ENCODE data around the gene AKAP13. TPM values are rescaled to one million over a fixed set of nuclear protein-coding genes. Genes with fewer than 3 reads are reported as not detected.

AKAP13 gene
- polyA plus RNA-seq, 1 of the 3 experiments (the other 2 are of a cell fraction), result 8.4 TPM

DNA sequence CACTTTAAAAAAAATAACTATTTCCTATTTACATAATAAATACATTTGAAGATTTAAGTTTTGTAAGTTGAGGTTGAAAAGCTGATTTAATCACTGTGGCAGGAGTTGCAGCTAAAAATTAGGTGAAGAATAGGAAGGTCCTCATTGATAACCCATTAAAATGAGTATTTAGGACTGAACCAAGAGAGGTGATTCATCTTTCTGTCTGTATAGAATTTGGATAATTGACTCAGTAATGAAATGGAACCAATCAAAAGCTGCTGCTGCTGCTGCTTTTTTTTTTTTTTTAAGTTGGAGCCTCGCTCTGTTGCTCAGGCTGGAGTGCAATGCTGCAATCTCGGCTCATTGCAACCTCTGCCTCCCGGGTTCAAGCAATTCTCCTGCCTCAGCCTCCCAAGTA is 223.8 kb downstream of the AKAP13 start:
- POLR2A ChIA-PET, result no interaction called here

DNA sequence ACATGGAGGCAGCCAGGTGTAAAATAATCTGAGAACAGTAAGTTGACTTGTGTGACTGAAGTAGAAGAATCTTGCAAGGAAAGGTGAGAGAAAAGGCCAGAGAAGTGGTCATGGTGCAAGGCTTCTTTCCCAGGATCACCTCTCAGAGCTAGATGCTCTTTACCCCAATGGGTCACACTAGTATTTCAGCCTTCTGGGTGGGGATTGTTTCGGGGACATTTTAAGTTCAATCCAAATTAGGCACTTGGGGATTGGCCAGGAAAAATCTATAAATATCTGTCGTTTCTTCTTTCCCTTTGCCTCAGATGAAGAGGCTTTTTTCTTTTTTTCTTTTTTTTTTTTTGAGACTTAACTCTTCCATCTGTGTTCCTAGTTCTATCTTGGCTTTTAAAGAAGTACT is 226.3 kb downstream of the AKAP13 start:
- peaks cover 27% of the 10 kb centered on the region for H3F3A ChIP-seq (replicated peaks; ENCODE audit: insufficient read depth)
- H3K4me1 ChIP-seq (ENCODE audit: control insufficient read depth in 1 of 2, insufficient read depth in 2 of 2, low read depth in 1 of 2, low read length in 1 of 2), result peaks cover 0 to 16% of the 10 kb centered on the region in 2 experiments; a peak in 1 of 4 replicates
- peak overlapping the region; percentile 58 for H3K4me2 ChIP-seq
- TF ChIP-seq RCOR1 (IDR thresholded peaks at IDR 0.05; ENCODE audit: low read length) (no peak), CHD2 (IDR thresholded peaks at IDR 0.05; ENCODE audit: low read length, partially characterized antibody) (no peak), RFX5 (IDR thresholded peaks at IDR 0.05; ENCODE audit: low read length) (no peak), POLR2AphosphoS5 (IDR thresholded peaks at IDR 0.05; ENCODE audit: low read depth, low read length) (no peak), FOXM1 (IDR thresholded peaks at IDR 0.05; ENCODE audit: low read depth) (no peak), EP300 (IDR thresholded peaks at IDR 0.05; ENCODE audit: borderline replicate concordance in 1 of 2, low read depth in 1 of 2, low read length in 1 of 2) (no peak), NRF1 (IDR thresholded peaks at IDR 0.05; ENCODE audit: low read depth, low read length) (no peak), TAF1 (IDR thresholded peaks at IDR 0.05; ENCODE audit: borderline replicate concordance, low read depth, low read length) (no peak), RAD21 (IDR thresholded peaks at IDR 0.05; ENCODE audit: low read length) (no peak), YY1 (IDR thresholded peaks at IDR 0.05; ENCODE audit: low read depth) (no peak), MXI1 (IDR thresholded peaks at IDR 0.05; ENCODE audit: low read depth, low read length) (no peak), GATA2 (CRISPR knock-in tag; IDR thresholded peaks at IDR 0.05) (no peak), MEF2A (IDR thresholded peaks at IDR 0.05; ENCODE audit: borderline replicate concordance, low read depth) (no peak)
- TF ChIP-seq, protein P1, sequence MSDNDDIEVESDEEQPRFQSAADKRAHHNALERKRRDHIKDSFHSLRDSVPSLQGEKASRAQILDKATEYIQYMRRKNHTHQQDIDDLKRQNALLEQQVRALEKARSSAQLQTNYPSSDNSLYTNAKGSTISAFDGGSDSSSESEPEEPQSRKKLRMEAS (IDR thresholded peaks at IDR 0.05; ENCODE audit: low read depth), result no peak
- TF ChIP-seq, protein P2, sequence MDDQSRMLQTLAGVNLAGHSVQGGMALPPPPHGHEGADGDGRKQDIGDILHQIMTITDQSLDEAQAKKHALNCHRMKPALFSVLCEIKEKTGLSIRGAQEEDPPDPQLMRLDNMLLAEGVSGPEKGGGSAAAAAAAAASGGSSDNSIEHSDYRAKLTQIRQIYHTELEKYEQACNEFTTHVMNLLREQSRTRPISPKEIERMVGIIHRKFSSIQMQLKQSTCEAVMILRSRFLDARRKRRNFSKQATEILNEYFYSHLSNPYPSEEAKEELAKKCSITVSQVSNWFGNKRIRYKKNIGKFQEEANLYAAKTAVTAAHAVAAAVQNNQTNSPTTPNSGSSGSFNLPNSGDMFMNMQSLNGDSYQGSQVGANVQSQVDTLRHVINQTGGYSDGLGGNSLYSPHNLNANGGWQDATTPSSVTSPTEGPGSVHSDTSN (IDR thresholded peaks at IDR 0.05), result no peak
- TF ChIP-seq, protein P3, sequence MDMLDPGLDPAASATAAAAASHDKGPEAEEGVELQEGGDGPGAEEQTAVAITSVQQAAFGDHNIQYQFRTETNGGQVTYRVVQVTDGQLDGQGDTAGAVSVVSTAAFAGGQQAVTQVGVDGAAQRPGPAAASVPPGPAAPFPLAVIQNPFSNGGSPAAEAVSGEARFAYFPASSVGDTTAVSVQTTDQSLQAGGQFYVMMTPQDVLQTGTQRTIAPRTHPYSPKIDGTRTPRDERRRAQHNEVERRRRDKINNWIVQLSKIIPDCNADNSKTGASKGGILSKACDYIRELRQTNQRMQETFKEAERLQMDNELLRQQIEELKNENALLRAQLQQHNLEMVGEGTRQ (IDR thresholded peaks at IDR 0.05; ENCODE audit: borderline replicate concordance, low read depth, low read length), result no peak
- TF ChIP-seq, protein P4, sequence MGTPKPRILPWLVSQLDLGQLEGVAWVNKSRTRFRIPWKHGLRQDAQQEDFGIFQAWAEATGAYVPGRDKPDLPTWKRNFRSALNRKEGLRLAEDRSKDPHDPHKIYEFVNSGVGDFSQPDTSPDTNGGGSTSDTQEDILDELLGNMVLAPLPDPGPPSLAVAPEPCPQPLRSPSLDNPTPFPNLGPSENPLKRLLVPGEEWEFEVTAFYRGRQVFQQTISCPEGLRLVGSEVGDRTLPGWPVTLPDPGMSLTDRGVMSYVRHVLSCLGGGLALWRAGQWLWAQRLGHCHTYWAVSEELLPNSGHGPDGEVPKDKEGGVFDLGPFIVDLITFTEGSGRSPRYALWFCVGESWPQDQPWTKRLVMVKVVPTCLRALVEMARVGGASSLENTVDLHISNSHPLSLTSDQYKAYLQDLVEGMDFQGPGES (IDR thresholded peaks at IDR 0.05; ENCODE audit: low read depth, low read length), result no peak
- no peaks in the 10 kb centered on the region for H4K20me1 ChIP-seq (ENCODE audit: insufficient read depth)
- 70% methylated on average over 2 of the region's 2 CpGs for WGBS (ENCODE audit: low lambda C conversion rate)
- no peaks in the 10 kb centered on the region for H3K27me3 ChIP-seq (ENCODE audit: insufficient read depth)
- no peaks in the 10 kb centered on the region for H3K9me3 ChIP-seq
- no peak overlapping the region for H2AFZ ChIP-seq (ENCODE audit: low read depth)
- CTCF ChIA-PET, result no interaction called here
- no peaks in the 10 kb centered on the region for H3K9me2 ChIP-seq
- H3K4me3 ChIP-seq (ENCODE audit: low read depth in 2 of 2, low read length in 1 of 2), result no peak overlapping the region
- peak overlapping the region in 1 of 2 experiments; percentile 93; a peak in 2 of 4 replicates for H3K27ac ChIP-seq (ENCODE audit: low read depth in 2 of 2, low read length in 1 of 2)
- no peak for DNase-seq
- peaks cover 9 to 11% of the 10 kb centered on the region in 2 experiments for H3K36me3 ChIP-seq (replicated peaks in 1 of 2; ENCODE audit: control insufficient read depth in 1 of 2, insufficient read depth in 2 of 2, low read length in 1 of 2)
- H3K79me2 ChIP-seq (ENCODE audit: insufficient read depth), result peaks cover 7% of the 10 kb centered on the region; the same call in 1 of the 2 replicates
- peak overlapping the region; percentile 40; the same call in 1 of the 2 replicates for H3K9ac ChIP-seq
- POLR2A ChIA-PET, result interaction anchor here (0.7 kb wide), 1 partner anchor 24 kb away, joined by 5 read pairs; no protein-coding TSS in a partner anchor

More for the DNA sequence above, 223.8 kb downstream of the AKAP13 start:
- no peak overlapping the region for H3K9ac ChIP-seq
- no peak overlapping the region for H2AFZ ChIP-seq (ENCODE audit: low read depth)
- no peaks in the 10 kb centered on the region for H4K20me1 ChIP-seq (ENCODE audit: insufficient read depth)
- no peak overlapping the region for H3K4me2 ChIP-seq
- no peak overlapping the region for H3K27ac ChIP-seq (ENCODE audit: low read depth in 2 of 2, low read length in 1 of 2)
- no peaks in the 10 kb centered on the region for H3K9me3 ChIP-seq
- H3K4me3 ChIP-seq (ENCODE audit: low read depth in 2 of 2, low read length in 1 of 2), result no peak overlapping the region
- no peak for TF ChIP-seq GATA2 (CRISPR knock-in tag; IDR thresholded peaks at IDR 0.05)
- no peak for TF ChIP-seq YY1 (IDR thresholded peaks at IDR 0.05; ENCODE audit: low read depth)
- no peak for TF ChIP-seq FOXM1 (IDR thresholded peaks at IDR 0.05; ENCODE audit: low read depth)
- TF ChIP-seq RFX5 (IDR thresholded peaks at IDR 0.05; ENCODE audit: low read length), result no peak
- no peak for TF ChIP-seq CHD2 (IDR thresholded peaks at IDR 0.05; ENCODE audit: low read length, partially characterized antibody)
- H3F3A ChIP-seq (replicated peaks; ENCODE audit: insufficient read depth), result peaks cover 27% of the 10 kb centered on the region
- CTCF ChIA-PET, result no interaction called here
- H3K27me3 ChIP-seq (ENCODE audit: insufficient read depth), result no peaks in the 10 kb centered on the region
- peaks cover 7% of the 10 kb centered on the region; the same call in 1 of the 2 replicates for H3K79me2 ChIP-seq (ENCODE audit: insufficient read depth)
- no peaks in the 10 kb centered on the region for H3K9me2 ChIP-seq
- 90% methylated on average over 3 of the region's 3 CpGs for WGBS (ENCODE audit: low lambda C conversion rate)
- DNase-seq, result no peak
- H3K36me3 ChIP-seq (replicated peaks in 1 of 2; ENCODE audit: control insufficient read depth in 1 of 2, insufficient read depth in 2 of 2, low read length in 1 of 2), result peaks cover 6 to 12% of the 10 kb centered on the region in 2 experiments
- H3K4me1 ChIP-seq (ENCODE audit: control insufficient read depth in 1 of 2, insufficient read depth in 2 of 2, low read depth in 1 of 2, low read length in 1 of 2), result peaks cover 3 to 16% of the 10 kb centered on the region in 2 experiments; a peak in 2 of 4 replicates

Data from SK-N-SH (cell line).